HG03064 (cell line): Measurements from ENCODE around the gene DPP3.

Source experiments
- ATAC-seq: cut with Tn5 transposase; IDR thresholded peaks from one replicate; pipeline ENCODE4 v1.9.1; 2021; ENCODE audit warnings: low read depth; ENCODE audit not compliant: unreplicated experiment

DPP3 gene

DNA sequence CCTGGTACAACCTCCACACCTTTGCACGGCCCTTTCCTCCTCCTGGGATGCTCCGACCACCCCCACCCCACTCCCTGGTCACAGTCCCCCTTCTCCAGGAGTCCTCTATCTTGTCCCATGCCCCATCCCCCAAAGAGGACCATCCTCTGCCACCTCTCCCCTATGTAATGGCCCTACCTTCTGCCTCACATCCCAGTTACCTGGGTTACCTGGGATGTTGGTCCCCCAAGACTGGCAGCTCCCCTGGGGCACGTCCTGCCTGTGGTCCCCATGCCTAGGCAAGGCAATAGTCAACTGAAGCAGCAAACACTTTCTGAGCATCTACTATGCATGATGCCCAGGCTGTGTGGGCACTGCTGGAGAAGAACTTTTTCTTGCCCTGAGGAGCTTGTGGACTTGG is 75.2 kb downstream of the DPP3 start:
- ATAC-seq: no peak

DNA sequence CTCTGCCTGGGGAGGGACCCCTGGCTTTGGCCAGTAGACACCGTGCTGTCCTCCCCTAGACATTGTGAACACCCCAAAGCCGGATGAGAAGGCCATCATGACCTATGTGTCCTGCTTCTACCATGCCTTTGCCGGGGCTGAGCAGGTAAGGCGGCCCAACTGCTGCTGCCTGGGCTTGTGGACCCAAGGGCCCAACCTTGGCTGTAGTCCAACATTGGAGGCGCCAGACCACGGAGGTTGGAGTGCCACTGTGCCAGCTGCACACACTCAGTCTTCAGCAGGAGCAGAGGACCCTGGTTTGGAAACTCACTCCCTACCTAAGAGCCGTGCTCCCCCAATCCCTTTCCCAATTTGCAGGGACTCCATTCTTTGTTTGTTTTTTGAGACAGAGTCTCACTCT is 75.9 kb downstream of the DPP3 start:
- no peak for ATAC-seq

- no peak for ATAC-seq
Observed at GRCh38 chr11:66557733-66558326, 77.6 kb downstream of the DPP3 start.
